ENCODE measurements around the gene MARCKSL1.
A peak's percentile ranks its signal among the peaks of the same experiment; 100 is the strongest.

Gene MARCKSL1

GRCh38 chr1:32352831-32353383 lies 16.9 kb upstream of the MARCKSL1 start:
- DNase-seq: no peak

- no peak for DNase-seq
Observed at GRCh38 chr1:32352239-32352745, 16.3 kb upstream of the MARCKSL1 start.

- peak; percentile 92 to 94 for DNase-seq
Observed at GRCh38 chr1:32351399-32352238, 15.6 kb upstream of the MARCKSL1 start.

GRCh38 chr1:32350785-32351398 lies 14.9 kb upstream of the MARCKSL1 start:
- peak; percentile 80 for DNase-seq

- DNase-seq: no peak
Observed at GRCh38 chr1:32349211-32349708, 13.2 kb upstream of the MARCKSL1 start.

GRCh38 chr1:32346532-32347157 lies 10.6 kb upstream of the MARCKSL1 start:
- no peak for DNase-seq

- no peak for DNase-seq
Observed at GRCh38 chr1:32345289-32345827, 9.3 kb upstream of the MARCKSL1 start.

GRCh38 chr1:32342704-32343103 lies 6.7 kb upstream of the MARCKSL1 start:
- DNase-seq: no peak

- no peak for DNase-seq
Observed at GRCh38 chr1:32341971-32342370, 5.9 kb upstream of the MARCKSL1 start.

GRCh38 chr1:32341186-32341757 lies 5.2 kb upstream of the MARCKSL1 start:
- no peak for DNase-seq

- peak; percentile 50 to 65 for DNase-seq
Observed at GRCh38 chr1:32339363-32339978, 3.4 kb upstream of the MARCKSL1 start.

GRCh38 chr1:32338637-32339145 lies 2.7 kb upstream of the MARCKSL1 start:
- DNase-seq: no peak

GRCh38 chr1:32337855-32338636 lies 2.0 kb upstream of the MARCKSL1 start:
- DNase-seq: peak in 1 of 2 experiments; percentile 23

- DNase-seq: peak; percentile 64 to 73
Observed at GRCh38 chr1:32336963-32337675, 1.1 kb upstream of the MARCKSL1 start.

- DNase-seq: no peak
Observed at GRCh38 chr1:32336591-32336932, 529 bp upstream of the MARCKSL1 start.

GRCh38 chr1:32335535-32335789 lies 571 bp downstream of the MARCKSL1 start:
- DNase-seq: no peak

- peak; percentile 59 to 61 for DNase-seq
Observed at GRCh38 chr1:32334864-32335534, 1.0 kb downstream of the MARCKSL1 start.

- DNase-seq: no peak
Observed at GRCh38 chr1:32334274-32334861, 1.7 kb downstream of the MARCKSL1 start.

- no peak for DNase-seq
Observed at GRCh38 chr1:32333251-32333963, 2.6 kb downstream of the MARCKSL1 start.

Measured in activated CD4-positive, alpha-beta T cell treated with anti-CD3 and anti-CD28 coated beads, Interleukin-2, amount 50 U/mL, for 48 hours (primary cell).